Lower leg skin (tissue), 3 donors: ENCODE results near the gene ARL14.

Experiments
- POLR2A ChIP-seq, 2 donors: fragments of 450-650 bp; IDR thresholded peaks; one replicate each; pipeline ENCODE4 v1.6.1; 2016 to 2017; ENCODE audit warnings: antibody characterized with exemption in 2 of 2, mild to moderate bottlenecking in 1 of 2, moderate library complexity in 1 of 2
- TF ChIP-seq, protein P1 (sequence below), 3 donors: fragments of 450-650 bp; IDR thresholded peaks; one replicate each; pipeline ENCODE4 v1.5.1; 2016; ENCODE audit warnings: antibody characterized with exemption in 3 of 3, mild to moderate bottlenecking in 3 of 3, moderate library complexity in 2 of 3

DNA sequence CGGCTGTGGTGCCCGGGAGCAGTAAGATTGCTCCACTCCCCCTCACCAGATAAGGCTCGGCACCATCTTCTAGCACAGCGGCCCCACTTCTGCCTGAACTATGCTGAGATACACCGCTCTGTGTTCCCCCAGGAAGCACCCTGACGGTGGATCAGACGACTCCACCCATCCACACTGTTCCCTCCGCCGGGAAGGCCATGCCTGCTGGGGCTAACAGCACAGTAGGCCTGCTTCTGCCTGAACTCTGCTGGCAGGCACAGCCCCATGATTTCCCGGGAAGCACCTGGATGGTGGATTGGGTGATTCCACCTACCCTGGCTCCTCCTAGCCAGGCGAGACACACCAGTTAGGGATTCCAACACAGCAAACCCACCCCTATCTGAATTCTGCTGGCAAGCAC, 42.8 kb downstream of the ARL14 start:
- TF ChIP-seq, protein P1, sequence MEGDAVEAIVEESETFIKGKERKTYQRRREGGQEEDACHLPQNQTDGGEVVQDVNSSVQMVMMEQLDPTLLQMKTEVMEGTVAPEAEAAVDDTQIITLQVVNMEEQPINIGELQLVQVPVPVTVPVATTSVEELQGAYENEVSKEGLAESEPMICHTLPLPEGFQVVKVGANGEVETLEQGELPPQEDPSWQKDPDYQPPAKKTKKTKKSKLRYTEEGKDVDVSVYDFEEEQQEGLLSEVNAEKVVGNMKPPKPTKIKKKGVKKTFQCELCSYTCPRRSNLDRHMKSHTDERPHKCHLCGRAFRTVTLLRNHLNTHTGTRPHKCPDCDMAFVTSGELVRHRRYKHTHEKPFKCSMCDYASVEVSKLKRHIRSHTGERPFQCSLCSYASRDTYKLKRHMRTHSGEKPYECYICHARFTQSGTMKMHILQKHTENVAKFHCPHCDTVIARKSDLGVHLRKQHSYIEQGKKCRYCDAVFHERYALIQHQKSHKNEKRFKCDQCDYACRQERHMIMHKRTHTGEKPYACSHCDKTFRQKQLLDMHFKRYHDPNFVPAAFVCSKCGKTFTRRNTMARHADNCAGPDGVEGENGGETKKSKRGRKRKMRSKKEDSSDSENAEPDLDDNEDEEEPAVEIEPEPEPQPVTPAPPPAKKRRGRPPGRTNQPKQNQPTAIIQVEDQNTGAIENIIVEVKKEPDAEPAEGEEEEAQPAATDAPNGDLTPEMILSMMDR (IDR thresholded peaks at IDR 0.05) = no peak
- no peak for TF ChIP-seq POLR2A (IDR thresholded peaks at IDR 0.05)
